Right ventricle myocardium superior (tissue), 1 donor: ENCODE measurements around the gene FAM120A. TPM values are rescaled to one million over a fixed set of nuclear protein-coding genes. Genes with fewer than 3 reads are reported as not detected.

Experiments used
- ATAC-seq: fragments of 200-7000 bp; cut with Tn5 transposase; one replicate; pipeline ENCODE4 v1.9.1; 2020; ENCODE audit warnings: mild to moderate bottlenecking; ENCODE audit not compliant: poor library complexity
- DNase-seq: peaks from one replicate; pipeline ENCODE4 v3.0.0-alpha.2; 2020
- intact Hi-C: fragments of 100-400 bp; cut with DNase I; formaldehyde crosslinking; loops from one replicate; pipeline ENCODE4 v1.11.2; 2022
- total RNA-seq: library from RNA; stranded (reverse); fragmentation: NEBNext Ultra II Directional; extraction: Animal tissue kit (Norgen Biotek cat#: 25700); gene quantifications from one replicate; pipeline ENCODE4 v1.2.1, GENCODE V29; 2021
- donor health status: DM: no; HTN: yes; CAD: no; lungs with severe emphysema.

FAM120A gene
- total RNA-seq, 1 donor from 2014 or later, result 83.4 TPM

DNA sequence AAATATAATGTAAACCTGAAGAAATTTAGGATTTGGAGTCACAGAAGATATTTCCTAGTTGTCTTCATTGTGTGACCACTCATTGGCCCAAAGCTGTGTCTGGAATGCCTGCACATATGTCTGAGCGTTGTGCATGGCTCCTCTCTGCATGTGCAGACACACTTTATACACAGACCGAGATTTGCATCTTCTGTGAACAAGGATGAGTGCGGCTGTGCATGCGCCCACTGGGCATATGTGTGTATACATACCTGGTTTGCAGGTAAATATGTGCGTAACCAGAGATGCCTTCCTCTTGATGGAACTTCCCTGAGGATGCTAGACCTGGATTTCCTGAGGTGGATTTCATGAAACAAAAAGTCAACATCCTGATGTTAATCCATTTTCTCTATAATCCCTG, 144.0 kb downstream of the FAM120A start:
- ATAC-seq (no peak), DNase-seq (no peak)
- intact Hi-C loops, result no loop called here

DNA sequence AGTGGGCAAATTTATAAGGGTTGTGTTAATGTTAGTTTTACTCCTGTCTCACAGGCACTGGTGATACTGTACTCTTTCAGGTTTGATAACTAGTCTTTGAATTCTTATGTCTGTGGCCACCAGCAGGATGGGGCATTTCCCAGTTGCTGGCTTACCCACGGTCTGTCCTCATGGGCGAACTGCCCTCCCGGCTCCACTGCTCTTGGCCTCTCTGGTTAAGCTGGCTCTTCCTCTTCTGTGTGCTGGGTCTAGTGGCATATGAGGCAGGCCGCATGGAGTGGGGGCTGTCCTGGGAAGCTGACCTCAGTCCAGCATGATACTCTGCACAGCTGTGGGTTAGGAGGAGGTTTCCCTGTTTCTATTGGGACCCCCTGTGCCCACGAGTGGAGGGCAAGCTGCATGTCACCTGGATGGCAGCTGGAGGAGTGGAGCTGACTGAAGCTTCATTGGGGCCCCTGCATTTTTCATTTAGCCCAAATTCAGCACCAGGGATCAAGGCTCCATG, 144.4 kb downstream of the FAM120A start:
- no peak for DNase-seq
- no peak for ATAC-seq
- intact Hi-C loops, result no loop called here

DNA sequence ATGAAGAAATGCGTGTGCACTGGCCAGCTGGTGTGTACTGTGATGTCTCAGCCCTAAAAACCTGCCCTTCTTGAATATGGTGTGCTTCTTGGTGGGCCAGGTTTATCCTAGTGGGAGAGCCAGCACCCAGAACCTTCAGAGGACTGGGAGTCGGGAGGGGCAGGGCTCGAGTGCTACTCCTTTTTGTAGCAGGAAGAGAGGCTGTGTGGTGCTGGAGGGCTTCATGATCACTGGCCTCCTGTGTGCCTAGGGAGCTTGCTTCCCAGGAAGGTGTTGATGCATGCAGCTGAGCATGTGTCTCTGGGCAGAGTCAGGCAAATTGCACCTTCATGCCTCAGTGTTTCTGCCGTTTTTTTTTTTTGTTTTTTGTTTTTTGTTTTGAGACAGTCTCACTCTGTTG, 144.9 kb downstream of the FAM120A start:
- ATAC-seq, result no peak
- DNase-seq, result no peak
- intact Hi-C loops, result no loop called here

DNA sequence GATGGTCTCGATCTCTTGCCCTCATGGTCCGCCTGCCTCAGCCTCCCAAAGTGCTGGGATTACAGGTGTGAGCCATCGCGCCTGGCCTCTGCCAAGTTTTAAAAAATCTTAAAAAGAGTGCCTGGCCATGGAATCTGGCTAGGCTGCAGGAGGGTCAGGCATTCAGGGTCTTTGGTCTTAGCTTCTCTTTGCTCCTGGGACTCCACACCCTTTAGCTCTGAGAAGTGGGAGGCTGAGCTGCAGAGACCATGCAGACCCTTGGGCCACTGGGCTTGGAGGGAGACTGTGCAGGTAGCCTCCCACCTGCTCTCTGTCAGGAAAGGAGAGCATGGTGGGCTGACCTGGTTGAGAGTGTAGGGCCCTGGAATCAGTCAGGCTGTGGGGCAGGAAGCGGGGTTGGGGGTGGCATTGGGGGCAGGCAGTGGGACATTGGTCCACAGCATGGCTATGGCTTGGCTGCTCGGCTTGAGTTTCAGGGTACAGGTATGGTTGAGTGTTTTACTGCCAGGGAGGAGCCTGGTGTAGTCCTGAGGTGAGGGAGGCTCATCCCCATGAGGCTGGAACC, 145.7 kb downstream of the FAM120A start:
- intact Hi-C loops, result no loop called here
- no peak for ATAC-seq
- DNase-seq, result no peak

DNA sequence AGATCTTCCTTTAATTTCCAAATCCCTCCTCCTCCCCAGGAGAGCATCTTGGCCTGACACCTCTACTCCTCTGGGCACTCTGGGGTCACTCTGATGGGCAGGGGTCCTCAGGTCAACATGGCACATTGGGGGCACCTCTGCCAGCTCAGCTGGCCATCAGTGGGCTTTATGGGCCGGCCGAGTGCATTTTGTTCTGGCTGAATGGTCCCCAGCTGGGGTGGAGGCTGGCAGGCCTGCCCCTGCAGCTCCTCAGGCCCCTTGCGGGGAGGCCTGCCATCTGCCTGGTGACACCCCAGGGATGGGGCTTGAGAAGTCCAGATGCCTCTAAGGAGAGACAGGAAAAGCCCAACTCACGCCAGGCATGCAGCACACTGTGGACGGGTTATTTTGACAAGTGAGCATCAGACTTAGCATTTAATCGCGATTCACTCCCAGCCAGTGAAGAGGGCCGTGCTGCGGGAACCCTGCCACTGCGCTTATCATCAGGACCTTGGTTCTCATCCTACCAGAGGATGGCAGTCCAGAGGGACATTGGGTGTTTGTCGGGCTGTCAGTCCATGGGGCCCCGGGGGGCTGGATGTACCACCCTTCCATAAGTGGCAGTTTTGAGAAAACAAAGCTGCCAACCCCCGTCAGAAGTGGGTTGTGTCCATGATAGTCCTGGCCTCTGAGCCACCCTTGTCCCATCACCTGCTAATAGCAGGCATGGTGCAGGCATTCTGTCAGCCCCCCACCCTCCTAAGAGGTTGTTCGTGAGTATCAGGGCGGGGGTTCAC, 146.6 kb downstream of the FAM120A start:
- intact Hi-C loops, result no loop called here
- ATAC-seq (no peak), DNase-seq (no peak)

DNA sequence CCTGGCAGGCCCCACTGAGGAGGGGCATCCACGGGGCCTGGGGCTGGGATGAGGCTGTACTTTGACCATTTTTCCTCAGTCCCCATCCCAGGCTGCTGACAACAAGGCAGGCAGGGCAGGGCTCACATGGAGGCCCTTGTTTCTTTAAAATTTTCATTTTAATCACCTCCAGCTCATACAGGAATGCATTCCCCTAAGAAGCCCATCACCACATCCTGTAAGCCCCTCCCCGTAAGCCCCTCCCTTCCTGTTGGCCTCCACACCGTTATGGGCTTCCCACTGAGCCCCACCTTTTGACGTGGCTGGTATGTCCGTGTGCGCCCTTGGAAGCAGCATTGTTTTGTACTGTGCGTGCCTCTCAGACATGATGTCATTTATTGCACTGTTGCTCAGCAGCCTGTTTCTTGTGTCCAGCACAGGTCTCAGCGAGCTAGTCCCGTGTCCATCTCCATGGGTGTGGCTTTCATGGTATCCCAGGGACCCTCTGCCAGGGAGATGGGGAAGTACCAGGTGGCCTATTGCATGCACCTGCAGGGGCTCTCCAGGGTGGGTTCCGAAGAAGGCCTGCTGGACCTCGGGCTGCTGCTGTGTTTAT, 147.3 kb downstream of the FAM120A start:
- DNase-seq (no peak), ATAC-seq (no peak)
- intact Hi-C loops, result no loop called here

DNA sequence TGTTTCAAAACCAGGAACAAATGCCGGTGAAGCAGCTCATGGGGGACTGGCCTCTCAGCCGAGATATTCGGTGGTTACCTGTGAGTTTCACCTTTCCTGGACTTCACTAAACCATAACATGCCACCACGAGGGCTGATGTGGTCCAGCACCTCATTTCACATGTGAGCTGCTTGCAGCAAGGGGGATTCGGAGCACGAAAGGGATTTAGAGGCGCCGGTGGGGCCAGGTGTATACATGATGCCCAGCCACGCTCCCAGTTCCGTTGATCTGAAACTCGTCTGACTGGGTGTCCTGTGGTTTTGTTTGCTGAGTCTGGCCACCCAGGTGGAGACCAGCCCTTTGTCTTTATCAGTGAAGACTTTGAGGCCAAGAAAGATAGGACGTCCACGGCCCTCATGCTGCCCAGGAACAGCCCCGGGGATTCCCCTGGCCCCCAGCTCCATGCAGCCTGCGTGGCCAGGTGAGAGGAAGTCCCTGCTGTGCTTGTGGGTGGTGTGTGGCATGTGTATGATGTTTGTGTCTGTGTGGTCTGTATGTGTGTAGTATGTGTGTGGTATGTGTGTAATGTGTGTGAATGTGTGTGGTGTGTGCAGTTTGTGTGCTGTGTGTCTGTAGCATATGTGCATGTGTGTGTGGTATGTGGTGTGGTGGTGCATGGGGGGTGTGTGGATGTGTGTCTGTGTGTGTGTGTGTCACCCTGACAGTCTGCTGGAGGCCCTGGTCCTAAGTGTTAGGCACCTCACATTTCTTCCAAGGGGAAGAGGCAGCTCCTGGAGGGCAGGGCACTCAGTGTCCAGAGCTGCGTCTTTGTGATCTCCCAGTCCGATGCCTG, 148.3 kb downstream of the FAM120A start:
- intact Hi-C loops, result no loop called here
- ATAC-seq (no peak), DNase-seq (no peak)

DNA sequence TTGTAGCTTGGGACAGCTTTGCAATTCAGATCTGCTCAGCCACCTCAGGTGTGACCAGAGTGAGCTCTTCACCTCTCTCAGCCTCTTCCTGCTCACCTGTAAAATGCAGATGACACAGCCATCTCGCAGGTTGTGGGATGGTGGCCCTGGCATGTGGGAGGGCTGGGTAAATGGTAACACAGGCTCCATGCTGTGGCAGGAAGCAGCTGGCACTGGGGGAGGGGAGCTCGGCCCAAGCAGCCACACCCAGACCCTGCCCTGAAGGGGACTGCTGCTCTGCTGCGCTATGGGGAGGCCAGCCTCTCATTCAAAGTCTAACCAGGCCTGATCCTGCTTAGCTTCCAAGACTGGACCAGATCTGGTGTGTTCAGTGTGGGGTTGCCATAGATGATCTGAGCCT, 149.0 kb downstream of the FAM120A start:
- intact Hi-C loops, result no loop called here
- DNase-seq (no peak), ATAC-seq (no peak)

DNA sequence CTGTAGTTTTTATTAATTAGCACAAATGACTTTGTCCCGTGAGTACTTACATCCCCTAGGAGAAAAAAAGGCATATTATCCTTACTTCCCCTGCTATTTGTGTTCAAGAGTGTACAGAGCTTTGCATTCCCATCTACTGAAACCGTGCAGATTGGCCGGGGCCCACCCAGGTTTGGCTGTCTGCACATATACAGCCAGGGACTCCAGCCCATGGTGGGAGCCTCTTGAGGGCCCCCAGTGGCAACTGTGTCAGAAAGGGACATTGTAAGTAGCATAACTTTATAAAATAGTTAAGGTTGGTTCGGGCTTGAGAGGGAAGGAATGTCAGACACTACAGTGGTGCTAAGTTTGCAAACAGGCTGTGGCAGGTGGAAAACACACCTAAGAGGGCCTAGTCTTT, 149.6 kb downstream of the FAM120A start:
- DNase-seq, result no peak
- ATAC-seq, result no peak
- intact Hi-C loops, result no loop called here

DNA sequence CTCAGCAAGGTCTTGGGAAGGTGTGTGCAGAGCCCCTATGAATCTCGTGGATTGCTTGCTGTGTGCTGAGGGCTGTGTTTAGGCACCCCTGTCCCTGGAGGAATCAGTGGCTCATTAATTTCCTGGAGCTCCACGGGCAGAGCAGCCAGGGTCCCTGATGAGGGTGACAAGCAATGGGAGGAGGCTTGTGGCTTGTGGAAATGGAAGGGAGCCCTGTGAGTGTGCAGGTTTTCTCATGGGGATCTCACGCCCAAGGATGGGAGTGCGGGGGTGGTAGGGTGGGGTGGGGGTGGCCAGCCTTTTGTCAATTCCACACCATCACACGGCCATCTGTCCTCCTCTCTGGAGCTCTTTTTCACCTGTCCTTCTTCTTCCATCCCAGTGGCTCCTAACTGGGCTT, 150.2 kb downstream of the FAM120A start:
- intact Hi-C loops, result no loop called here
- no peak for DNase-seq
- ATAC-seq, result no peak

DNA sequence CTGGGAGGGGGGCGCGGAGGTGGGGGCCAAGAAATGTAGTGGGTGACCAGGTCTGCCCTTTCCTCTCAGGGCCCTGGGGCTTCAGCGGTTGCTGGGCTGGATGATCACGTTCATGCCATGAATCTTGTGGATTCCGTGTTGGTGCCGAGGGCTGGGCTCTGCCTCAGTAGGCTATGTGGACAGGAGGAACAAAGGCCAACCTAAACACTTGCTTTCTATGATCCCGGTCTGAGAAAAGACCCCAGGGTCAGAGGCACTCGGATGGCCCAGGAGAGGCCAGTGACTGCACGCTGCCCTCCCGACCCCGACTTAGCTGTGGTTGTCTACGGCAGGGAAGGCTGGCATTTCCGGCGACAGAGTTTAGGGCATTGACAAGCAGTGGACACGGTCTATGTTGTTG, 151.5 kb downstream of the FAM120A start:
- ATAC-seq (no peak), DNase-seq (no peak)
- intact Hi-C loops, result no loop called here

DNA sequence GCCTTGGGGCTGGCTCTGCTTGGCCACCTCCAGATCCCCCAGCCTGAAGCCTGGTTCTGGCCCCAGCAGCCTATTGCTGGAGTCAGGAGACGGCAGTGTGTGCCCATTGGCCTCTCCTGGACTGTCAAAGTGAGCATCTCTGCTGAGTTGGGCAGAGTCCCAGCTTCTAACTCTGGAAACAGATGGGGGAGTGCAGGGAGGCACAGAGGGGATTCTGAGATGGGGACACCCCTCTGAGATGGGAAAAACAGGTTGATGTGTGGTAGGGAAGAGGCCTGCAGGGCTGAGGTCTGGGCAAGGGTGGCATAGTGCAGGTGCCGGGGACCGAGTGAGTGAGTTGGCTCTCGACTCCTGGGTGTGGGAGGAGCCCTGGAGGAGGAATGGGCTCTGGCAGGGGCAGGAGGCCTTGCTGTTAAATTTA, 152.4 kb downstream of the FAM120A start:
- ATAC-seq (peak; percentile 60), DNase-seq (no peak)
- intact Hi-C loops, result no loop called here

DNA sequence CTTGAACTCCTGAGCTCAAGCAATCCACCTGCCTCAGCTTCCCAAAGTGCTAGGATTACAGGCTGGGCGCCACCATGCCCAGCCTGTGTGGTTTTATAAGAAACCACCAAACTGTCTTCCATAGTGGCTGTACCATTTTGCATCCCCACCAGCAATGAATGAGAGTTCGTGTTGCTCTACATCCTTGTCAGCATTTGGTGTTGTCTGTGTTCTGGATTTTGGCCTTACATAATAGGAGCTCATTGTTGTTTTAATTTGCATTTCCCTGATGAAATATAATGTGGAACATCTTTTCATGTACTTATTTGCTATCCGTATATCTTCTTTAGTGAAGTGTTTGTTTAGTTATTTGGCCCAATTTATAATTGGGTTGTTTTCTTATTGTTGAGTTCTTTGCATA, 154.7 kb downstream of the FAM120A start:
- intact Hi-C loops, result no loop called here
- ATAC-seq (no peak), DNase-seq (no peak)

DNA sequence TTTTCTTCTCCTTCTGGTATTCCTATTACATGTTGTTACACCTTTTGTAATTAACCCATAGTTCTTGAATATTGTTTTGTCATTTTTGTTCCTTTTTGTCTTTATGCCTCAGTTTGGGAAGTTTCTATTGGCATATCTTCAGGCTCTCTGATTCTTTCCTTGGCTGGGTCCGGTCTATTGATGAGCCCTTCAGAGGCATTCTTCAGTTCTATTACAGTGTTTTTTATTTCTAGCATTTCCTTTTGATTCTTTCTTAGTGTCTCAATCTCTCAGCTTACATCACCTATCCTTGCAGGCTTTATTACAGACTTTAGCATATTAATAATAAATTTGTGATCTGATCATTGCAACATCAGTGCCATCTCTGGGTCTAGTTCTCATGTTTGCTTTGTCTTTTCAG, 158.7 kb downstream of the FAM120A start:
- intact Hi-C loops, result no loop called here
- DNase-seq (no peak), ATAC-seq (no peak)

DNA sequence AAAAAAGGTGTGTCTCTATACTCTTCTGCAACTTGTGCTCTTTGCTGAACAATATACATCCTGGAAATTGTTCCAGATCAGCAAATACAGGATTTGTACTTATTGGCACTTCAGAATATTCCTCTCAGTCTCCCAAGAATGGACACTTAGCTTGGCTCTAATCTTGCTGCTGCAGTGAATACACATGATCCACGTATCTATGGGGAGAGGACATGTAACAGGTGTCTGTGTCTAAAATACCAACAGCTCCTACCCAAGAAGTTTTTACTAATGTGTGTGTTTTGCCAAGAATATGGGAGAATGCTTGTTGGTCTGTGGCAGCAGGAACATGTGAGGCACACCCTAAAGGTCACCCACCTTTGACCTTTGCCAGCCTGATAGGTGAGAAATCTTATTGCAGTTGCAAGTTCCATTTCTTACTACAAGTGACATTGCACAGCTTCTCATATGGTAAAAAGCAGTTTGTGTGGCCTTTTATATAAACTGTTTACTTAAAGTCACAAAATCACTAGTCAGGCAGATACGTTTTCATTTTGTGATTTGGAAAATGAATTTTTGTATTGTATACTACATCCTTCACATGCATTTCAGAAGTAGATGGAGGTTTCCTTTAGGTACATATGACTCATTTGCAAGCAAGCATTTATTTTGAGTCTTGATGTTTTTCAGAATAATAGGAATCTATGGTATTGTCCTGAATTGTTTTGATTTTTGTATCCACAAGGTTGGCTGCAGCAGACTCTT, 160.7 kb downstream of the FAM120A start:
- no peak for DNase-seq
- intact Hi-C loops, result no loop called here
- ATAC-seq, result no peak

DNA sequence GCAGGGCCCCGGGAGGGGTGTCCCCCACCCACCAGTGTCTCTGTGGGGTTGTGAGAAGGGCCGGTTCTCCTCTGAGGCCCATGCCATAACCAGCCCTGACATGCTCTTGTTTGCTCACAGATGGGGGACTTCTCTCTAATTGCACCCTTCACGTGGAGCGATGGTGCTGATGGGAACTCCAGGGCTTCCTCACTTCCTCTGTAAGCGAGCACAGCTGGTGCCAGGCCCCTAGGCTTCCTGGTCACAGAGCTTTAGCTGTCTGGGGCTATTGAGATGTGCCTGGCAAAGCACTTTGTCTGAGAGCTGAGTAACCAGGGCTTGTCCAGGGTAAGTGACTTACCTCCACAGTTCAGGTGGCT, 161.3 kb downstream of the FAM120A start:
- ATAC-seq (peak; percentile 29), DNase-seq (no peak)
- intact Hi-C loops, result no loop called here

DNA sequence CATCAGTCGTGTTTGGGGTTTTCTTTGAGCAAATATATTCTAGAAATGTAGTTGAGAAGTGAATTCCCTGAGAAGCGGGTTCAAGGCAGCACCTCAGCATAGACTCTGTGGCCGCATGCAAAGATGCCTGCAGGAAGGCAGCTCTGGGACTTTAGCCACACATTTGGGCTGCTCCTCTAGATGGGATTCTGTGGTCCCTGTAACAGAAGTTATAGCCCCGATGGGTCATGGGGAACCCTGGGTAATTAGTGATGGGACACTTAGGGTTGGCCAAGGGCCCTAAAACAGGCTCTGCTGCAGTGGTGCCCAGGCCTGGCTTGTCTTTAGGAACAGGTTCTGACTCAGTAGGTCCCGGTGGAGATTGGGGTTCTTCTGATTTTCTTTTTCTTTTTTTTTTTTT, 161.7 kb downstream of the FAM120A start:
- DNase-seq (no peak), ATAC-seq (no peak)
- intact Hi-C loops, result no loop called here

DNA sequence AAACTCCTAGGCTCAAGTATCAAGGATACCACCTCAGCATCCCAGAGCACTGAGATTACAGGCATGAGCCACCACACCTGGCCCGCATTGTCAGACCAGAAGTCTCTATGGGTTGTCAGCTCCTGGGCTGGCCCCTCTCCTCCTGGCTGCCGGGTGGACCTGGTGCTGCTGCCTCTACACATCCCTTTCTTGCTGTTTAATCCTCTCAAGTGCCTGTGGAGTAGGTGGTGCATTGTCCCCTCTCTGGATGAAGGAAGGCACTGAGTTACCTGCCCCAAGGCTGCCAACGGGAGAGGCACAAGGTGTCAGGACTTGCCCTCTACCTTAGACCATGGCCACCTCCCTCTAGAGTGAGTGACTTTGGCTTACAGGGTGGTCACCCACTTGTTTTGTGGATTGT, 162.3 kb downstream of the FAM120A start:
- intact Hi-C loops, result no loop called here
- no peak for ATAC-seq
- no peak for DNase-seq
